Activated CD4-positive, alpha-beta memory T cell treated with anti-CD3 and anti-CD28 coated beads, Interleukin-2, amount 10 ng/mL, durations not matched to agents 7 days and 5 days (primary cell): ENCODE data around the gene KRTAP4-4. TPM values are rescaled to one million over a fixed set of nuclear protein-coding genes. Genes with fewer than 3 reads are reported as not detected.
"Not testable (repeated sequence)": the region's sequence is repeated elsewhere in the genome, so short reads cannot be mapped to it uniquely, and the experiment has no call there.

Experiments
- CTCF ChIA-PET: fragments of 350-600 bp; sonication (Branson Sonifier 250); formaldehyde crosslinking; loops from one replicate; lab custom pipeline; 2021; ENCODE audit warnings: antibody characterized with exemption, inconsistent platforms; lab: Charles Lee
- POLR2A ChIA-PET: fragments of 350-600 bp; sonication (Branson Sonifier 250); formaldehyde crosslinking; loops from one replicate; lab custom pipeline; 2021; ENCODE audit warnings: antibody characterized with exemption; lab: Charles Lee
- DNase-seq: peaks from one replicate; pipeline ENCODE4 v3.0.0-alpha.2; 2020
- H3K27ac Mint-ChIP-seq: one replicate; pipeline ENCODE4 v1.8.0; 2021; ENCODE audit warnings: mild to moderate bottlenecking, mixed read lengths
- H3K27me3 Mint-ChIP-seq: one replicate; pipeline ENCODE4 v1.8.0; 2021; ENCODE audit warnings: mixed read lengths
- H3K36me3 Mint-ChIP-seq: one replicate; pipeline ENCODE4 v1.8.0; 2021; ENCODE audit warnings: low read depth, mixed read lengths
- H3K4me1 Mint-ChIP-seq: one replicate; pipeline ENCODE4 v1.8.0; 2021; ENCODE audit warnings: mixed read lengths
- H3K4me3 Mint-ChIP-seq: one replicate; pipeline ENCODE4 v1.8.0; 2021; ENCODE audit warnings: mild to moderate bottlenecking, mixed read lengths
- H3K9me3 Mint-ChIP-seq: one replicate; pipeline ENCODE4 v1.8.0; 2021; ENCODE audit warnings: mixed read lengths
- total RNA-seq, 2 experiments: library from RNA; stranded (reverse); gene quantifications; one replicate each; pipeline ENCODE4 v1.2.3, GENCODE V29; 2021

The KRTAP4-4 gene
- total RNA-seq, 2 experiments from 2014 or later, result not detected

DNA sequence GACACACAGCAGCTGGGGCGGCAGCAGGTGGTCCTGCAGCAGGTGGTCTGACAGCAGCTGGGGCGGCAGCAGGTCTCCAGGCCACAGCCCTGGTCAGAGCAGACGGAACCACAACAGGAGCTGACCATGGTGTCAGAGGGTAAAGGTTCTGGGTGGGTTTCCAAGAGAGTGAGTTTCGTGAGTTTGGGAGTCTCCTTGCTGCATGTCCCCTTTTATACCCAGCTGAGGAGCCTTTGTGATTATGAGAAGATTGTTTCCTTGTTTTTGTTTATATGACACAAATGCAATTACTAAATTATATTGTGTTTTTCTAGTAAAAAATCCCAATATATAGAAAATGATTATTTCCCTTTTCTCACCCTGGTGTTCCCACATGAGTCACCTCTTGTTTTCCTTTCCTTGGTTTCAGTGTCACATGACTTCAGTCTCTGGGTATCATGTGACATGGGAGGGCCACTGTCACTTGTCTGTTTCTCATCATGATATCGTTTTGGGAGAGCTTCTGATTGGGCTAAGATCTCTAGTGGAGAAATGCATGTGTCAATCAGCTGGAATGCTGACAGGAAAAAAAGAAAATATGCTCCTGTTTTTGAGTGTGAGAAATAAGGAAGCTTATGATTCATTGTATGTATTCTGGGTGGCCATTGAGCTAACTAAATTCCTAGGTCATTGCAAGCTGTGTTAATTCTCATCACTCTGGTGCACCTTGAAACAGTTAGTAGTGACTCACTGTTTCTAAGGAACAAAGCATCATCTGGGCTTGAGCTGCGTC lies 20.0 kb downstream of the KRTAP4-4 start, which contains the start of gene KRTAP4-6:
TSS of gene KRTAP4-6 (minus strand) at position 185 of the 772 bp plus-strand sequence. CDS start at position 128, 57 bp downstream.
- no peak for DNase-seq
- Mint-ChIP-seq H3K4me1 (no peaks in the 10 kb centered on the region), H3K4me3 (no peak within 1 kb of the TSS), H3K27me3 (peaks cover 2% of the 10 kb centered on the region), H3K36me3 (peaks cover 3% of the 10 kb centered on the region), H3K27ac (no peak within 1 kb of the TSS), H3K9me3 (peaks cover 15% of the 10 kb centered on the region)
- ChIA-PET POLR2A (no interaction called here), CTCF (no interaction called here)

DNA sequence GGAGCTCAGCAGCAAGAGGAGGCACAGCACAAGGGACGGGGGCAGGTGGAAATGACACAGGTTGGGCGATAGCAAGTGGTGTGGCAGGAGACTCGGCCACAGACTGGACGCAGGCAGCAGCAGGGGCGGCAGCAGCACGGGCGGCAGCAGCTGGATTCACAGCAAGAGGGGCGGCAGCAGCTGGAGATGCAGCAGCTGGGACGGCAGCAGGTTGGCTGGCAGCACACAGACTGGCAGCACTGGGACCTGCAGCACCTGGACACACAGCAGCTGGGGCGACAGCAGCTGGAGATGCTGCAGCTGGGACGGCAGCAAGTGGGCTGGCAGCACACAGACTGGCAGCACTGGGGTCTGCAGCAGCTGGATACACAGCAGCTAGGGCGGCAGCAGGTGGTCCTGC lies 20.7 kb downstream of the KRTAP4-4 start:
- POLR2A ChIA-PET, H3K36me3 Mint-ChIP-seq, H3K27ac Mint-ChIP-seq, H3K4me3 Mint-ChIP-seq, H3K4me1 Mint-ChIP-seq, CTCF ChIA-PET, DNase-seq, H3K27me3 Mint-ChIP-seq: not testable (repeated sequence)
- H3K9me3 Mint-ChIP-seq, result peaks cover 15% of the 10 kb centered on the region

DNA sequence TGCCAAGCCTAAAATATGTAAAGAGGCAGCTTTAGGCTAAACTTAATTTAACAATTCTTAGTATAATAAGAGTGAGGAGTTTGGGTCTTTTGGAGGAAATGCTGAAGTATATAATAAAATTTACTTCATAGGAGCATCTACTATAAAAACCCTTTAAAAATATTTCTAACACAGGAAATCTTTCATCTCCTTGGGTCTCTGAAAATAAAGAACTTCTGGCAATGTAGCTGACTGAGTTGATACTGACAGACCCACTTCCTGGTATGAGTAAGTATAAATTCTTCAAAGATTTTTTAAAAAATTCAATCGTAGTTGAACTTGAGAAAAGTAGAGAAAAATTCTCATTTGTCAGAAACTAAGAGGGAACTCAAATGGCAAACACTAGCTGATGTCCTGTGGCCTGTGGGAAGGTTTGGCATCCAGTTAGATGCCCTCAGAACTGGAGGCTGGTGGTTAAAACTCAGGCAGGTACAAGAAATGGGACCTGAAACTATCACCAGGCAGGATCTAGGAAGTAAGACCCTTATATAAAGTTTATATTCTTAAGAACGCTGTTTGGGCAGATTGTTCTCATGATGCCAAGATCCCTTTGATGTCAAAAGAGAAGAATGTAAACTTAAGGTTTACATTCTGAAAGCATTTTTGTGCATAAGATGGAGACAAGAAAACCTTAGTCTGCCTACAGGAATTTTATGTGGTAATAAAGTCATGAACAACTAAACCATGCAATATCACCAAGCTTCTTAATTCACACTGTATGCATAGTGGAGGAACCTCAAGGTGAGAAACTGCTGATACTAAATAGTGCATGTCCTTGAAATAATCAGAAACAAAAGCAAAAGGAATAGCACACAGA lies 26.4 kb downstream of the KRTAP4-4 start:
- no peak for DNase-seq
- no peaks in the 10 kb centered on the region for H3K36me3 Mint-ChIP-seq
- H3K9me3 Mint-ChIP-seq, result peaks cover 2% of the 10 kb centered on the region
- peaks cover 2% of the 10 kb centered on the region for H3K27me3 Mint-ChIP-seq
- no peaks in the 10 kb centered on the region for H3K4me1 Mint-ChIP-seq
- ChIA-PET CTCF (no interaction called here), POLR2A (no interaction called here)
- no peak overlapping the region for H3K4me3 Mint-ChIP-seq
- H3K27ac Mint-ChIP-seq, result no peak overlapping the region

DNA sequence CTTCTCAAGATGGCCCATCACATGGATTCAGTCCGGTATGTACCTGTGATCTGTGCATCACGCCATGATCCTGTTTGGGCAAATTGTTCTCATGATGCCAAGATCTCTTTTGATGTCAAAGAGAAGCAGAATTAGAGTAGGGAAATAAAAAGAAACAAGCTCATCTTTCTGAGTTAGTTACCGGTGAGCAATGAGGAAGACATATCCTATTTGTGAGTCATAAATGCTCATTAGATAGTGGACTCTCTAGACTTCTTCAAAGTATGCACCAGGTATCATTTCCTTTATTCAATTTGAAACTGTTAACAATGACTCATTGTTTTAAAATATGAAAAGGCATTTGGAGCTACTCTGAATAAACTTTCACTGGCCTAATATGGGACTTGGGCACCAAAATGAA lies 28.6 kb downstream of the KRTAP4-4 start:
- H3K4me1 Mint-ChIP-seq, result no peaks in the 10 kb centered on the region
- H3K27me3 Mint-ChIP-seq, result no peaks in the 10 kb centered on the region
- no peak overlapping the region for H3K27ac Mint-ChIP-seq
- no peaks in the 10 kb centered on the region for H3K9me3 Mint-ChIP-seq
- no peak overlapping the region for H3K4me3 Mint-ChIP-seq
- POLR2A ChIA-PET, result no interaction called here
- DNase-seq, result no peak
- H3K36me3 Mint-ChIP-seq, result no peaks in the 10 kb centered on the region
- CTCF ChIA-PET, result no interaction called here

DNA sequence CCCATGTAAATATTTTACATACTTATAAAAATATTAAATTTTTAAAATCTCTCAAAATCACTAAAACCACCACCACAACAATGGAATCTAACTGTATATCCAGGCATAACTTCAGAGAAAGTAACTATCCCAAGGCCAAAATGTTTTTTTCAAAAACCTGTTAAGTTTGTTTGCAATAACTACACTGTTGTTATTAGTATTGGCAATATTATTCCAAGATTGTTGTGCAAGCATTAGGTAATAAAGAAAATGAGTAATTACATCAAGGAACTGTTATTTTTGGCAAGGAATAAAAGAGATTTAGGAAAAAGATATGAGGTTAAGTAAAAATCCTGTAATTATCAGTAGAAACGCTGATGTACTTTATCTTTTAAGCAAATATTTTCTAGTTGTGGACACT lies 33.2 kb downstream of the KRTAP4-4 start:
- CTCF ChIA-PET, result no interaction called here
- POLR2A ChIA-PET, result no interaction called here
- no peak overlapping the region for H3K27ac Mint-ChIP-seq
- peaks cover 8% of the 10 kb centered on the region for H3K4me1 Mint-ChIP-seq
- no peaks in the 10 kb centered on the region for H3K36me3 Mint-ChIP-seq
- H3K4me3 Mint-ChIP-seq, result no peak overlapping the region
- H3K27me3 Mint-ChIP-seq, result peaks cover 4% of the 10 kb centered on the region
- no peak for DNase-seq
- no peaks in the 10 kb centered on the region for H3K9me3 Mint-ChIP-seq

DNA sequence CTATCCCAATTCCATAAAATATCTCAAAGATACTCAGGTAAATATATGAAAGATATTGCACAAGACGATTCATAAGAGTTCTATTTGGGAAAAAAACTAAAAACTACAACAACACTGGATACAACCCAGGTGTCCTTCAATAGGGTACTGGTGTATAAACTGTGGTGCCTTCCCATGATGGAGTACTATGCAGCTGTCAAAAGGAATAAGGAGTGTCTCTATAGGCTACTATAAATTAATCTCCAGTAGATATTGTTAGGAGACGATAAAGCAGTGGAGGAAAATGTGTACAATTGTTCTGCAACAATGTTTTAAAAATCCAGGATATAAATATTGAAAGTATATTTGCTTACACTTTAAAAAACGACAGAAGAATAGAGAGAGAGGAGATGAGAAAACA lies 34.1 kb downstream of the KRTAP4-4 start:
- POLR2A ChIA-PET, result no interaction called here
- Mint-ChIP-seq H3K27me3 (peaks cover 4% of the 10 kb centered on the region), H3K27ac (no peak overlapping the region), H3K4me1 (peaks cover 8% of the 10 kb centered on the region), H3K9me3 (no peaks in the 10 kb centered on the region), H3K36me3 (no peaks in the 10 kb centered on the region), H3K4me3 (no peak overlapping the region)
- no peak for DNase-seq
- CTCF ChIA-PET, result no interaction called here

DNA sequence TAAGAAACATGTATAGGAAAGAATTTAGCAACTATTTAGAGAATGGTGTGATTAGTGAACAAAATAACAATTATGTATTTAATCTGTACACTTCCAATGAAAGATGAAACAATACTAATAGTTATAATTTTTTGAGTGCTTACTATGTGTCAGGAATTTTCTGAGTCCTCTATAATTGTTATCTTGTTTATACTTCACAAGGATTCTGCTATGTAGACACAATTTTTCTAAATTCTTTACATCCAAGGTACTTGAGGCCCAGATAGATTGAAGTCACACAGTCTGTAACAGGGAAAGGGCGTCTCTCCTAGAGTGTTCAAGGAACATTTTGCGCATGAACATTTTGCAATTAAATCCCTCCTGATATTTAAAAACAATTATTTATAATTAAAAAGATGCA lies 35.5 kb downstream of the KRTAP4-4 start:
- CTCF ChIA-PET, result no interaction called here

DNA sequence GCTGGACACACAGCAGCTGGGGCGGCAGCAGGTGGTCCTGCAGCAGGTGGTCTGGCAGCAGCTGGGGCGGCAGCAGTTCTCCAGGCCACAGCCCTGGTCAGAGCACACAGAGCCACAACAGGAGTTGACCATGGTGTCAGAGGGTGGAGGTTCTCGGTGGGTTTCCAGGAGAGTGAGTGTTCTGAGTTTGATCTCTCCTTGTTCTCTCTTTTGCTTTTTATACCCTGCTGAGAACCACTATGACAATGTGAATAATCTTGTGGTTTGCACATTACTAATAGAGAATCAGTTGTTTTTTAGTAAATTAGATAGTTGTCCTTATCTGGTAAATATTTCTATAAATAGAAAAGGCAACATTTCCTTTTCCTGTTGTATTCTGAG lies 36.6 kb downstream of the KRTAP4-4 start, which contains the start of gene KRTAP4-12:
TSS of gene KRTAP4-12 (minus strand) at position 192 of the 381 bp plus-strand sequence. CDS start at position 132, 60 bp downstream.
- H3K36me3 Mint-ChIP-seq, H3K9me3 Mint-ChIP-seq, H3K27me3 Mint-ChIP-seq, POLR2A ChIA-PET, H3K4me3 Mint-ChIP-seq, CTCF ChIA-PET, DNase-seq, H3K27ac Mint-ChIP-seq: not testable (repeated sequence)
- peaks cover 12% of the 10 kb centered on the region for H3K4me1 Mint-ChIP-seq

More for the DNA sequence above, 35.5 kb downstream of the KRTAP4-4 start:
- Mint-ChIP-seq H3K9me3 (peaks cover 1% of the 10 kb centered on the region), H3K27ac (no peak overlapping the region), H3K4me1 (peaks cover 12% of the 10 kb centered on the region), H3K27me3 (peaks cover 4% of the 10 kb centered on the region), H3K36me3 (no peaks in the 10 kb centered on the region), H3K4me3 (no peak overlapping the region)
- POLR2A ChIA-PET, result no interaction called here
- DNase-seq, result no peak

DNA sequence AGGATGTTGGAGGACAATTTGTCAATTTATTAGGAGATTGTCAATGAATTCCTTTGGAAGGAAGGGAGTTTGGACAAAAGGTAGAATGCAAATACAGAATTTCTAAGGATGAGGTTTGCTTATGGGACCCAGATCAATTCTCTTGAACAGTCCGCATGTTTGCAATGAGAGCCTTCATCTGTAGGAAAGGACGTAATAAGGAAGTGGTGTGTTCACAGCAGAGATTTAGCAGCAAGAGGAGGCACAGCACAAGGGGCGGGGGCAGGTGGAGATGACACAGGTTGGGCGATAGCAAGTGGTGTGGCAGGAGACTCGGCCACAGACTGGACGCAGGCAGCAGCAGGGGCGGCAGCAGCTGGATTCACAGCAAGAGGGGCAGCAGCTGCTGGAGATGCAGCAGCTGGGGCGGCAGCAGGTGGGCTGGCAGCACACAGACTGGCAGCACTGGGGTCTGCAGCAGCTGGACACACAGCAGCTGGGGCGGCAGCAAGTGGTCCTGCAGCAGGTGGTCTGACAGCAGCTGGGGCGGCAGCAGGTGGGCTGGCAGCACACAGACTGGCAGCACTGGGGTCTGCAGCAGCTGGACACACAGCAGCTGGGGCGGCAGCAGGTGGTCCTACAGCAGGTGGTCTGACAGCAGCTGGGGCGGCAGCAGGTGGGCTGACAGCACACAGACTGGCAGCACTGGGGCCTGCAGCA lies 37.1 kb downstream of the KRTAP4-4 start:
- POLR2A ChIA-PET, result not testable (repeated sequence)

DNA sequence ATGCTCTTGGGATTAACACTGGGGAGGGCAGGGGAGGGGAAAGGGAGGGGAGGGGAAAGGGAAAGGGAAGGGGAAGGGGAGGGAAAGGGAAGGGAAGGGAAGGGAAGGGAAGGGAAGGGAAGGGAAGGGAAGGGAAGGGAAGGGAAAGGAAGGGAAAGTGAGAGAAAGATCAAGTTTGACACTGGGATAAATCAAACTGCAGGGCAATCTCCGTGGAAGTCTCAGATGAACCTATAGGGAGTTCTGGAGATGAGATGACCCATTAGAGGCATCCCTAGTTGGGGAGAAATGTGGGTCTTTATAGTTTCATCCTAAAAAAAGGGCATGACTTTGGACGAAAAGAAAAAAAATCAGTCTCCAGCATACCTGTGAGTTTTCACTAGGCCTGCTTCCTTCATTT lies 38.8 kb downstream of the KRTAP4-4 start:
- H3K9me3 Mint-ChIP-seq, result peaks cover 1% of the 10 kb centered on the region

More for the DNA sequence above, 37.1 kb downstream of the KRTAP4-4 start:
- CTCF ChIA-PET, H3K27ac Mint-ChIP-seq, H3K9me3 Mint-ChIP-seq, H3K36me3 Mint-ChIP-seq, H3K4me3 Mint-ChIP-seq, DNase-seq, H3K27me3 Mint-ChIP-seq: not testable (repeated sequence)
- H3K4me1 Mint-ChIP-seq, result peaks cover 12% of the 10 kb centered on the region

DNA sequence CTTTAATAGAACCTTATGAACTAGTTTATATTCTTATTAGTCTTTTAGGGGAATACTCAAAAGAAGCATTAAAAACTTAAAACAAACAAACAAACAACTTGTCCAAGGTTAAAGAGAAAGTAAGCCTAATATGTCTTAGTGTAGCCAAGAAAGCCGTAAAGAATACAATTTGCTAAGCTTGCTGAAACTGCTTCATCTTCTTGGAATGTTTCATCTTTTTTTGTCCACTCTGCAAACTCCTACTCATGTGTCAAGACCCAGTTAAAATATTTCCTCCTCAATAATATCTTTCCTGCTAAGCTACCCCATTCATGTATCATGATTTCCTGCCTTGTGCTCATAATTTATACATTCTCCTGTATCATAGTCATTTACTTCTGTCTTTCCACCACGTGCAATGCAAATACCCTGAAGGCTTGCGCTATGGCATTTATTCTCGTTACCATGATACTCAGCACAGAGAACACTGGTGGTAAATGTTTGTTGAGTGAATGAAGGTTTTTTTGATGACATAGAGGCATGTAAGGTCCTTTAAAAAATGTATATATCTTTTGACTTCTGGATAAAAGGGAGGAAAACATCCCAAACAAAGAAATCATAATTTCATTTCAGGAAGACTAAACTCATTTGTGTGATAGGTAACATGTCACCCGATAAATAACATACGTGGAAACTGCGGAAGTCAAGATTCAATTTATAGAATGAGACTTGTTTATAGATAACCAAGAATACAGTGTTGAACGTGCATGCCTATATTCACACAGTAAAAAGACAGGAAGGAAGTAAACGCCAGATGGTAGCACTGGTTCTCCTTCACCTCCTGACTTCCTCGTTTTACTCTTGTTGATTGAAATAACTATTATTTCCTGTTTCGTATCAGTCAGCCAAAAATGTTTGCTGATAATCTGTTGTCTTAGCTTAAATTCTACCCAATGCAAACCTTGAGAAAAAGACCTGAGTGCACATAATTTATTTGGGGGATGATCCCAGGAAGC lies 40.6 kb downstream of the KRTAP4-4 start:
- H3K9me3 Mint-ChIP-seq, result not testable (repeated sequence)

More for the DNA sequence above, 38.8 kb downstream of the KRTAP4-4 start:
- no peak overlapping the region for H3K27ac Mint-ChIP-seq
- ChIA-PET POLR2A (no interaction called here), CTCF (no interaction called here)
- no peaks in the 10 kb centered on the region for H3K36me3 Mint-ChIP-seq
- no peak overlapping the region for H3K4me3 Mint-ChIP-seq
- peaks cover 12% of the 10 kb centered on the region for H3K4me1 Mint-ChIP-seq
- DNase-seq, result no peak
- H3K27me3 Mint-ChIP-seq, result peaks cover 9% of the 10 kb centered on the region

DNA sequence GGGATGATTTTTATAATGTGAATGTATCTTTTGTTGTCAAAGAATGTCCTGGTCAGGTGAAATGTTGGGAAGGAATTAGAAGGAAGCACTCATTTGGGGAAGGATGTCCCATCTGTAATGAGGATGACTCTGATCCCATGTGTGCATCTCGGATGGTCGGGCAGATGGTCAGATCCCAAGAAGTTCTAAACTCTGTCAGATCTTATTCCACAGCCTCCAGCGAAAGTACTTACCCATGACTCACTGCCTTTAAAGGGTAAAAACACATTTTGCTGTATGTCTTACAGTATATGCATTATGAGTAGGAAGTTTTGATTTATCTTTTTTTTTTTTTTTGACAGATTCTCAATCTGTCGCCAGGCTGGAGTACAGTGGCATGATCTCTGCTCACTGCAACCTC lies 41.8 kb downstream of the KRTAP4-4 start:
- Mint-ChIP-seq H3K36me3 (no peaks in the 10 kb centered on the region), H3K27ac (no peak overlapping the region), H3K4me1 (peaks cover 7% of the 10 kb centered on the region), H3K4me3 (no peak overlapping the region), H3K9me3 (peaks cover 1% of the 10 kb centered on the region), H3K27me3 (peaks cover 14% of the 10 kb centered on the region)
- POLR2A ChIA-PET, result no interaction called here
- DNase-seq, result no peak
- CTCF ChIA-PET, result no interaction called here

More for the DNA sequence above, 40.6 kb downstream of the KRTAP4-4 start:
- DNase-seq, H3K27ac Mint-ChIP-seq, H3K4me3 Mint-ChIP-seq, H3K4me1 Mint-ChIP-seq, CTCF ChIA-PET, H3K36me3 Mint-ChIP-seq, POLR2A ChIA-PET: not testable (repeated sequence)
- peaks cover 14% of the 10 kb centered on the region for H3K27me3 Mint-ChIP-seq
